Activated CD4-positive, alpha-beta T cell treated with anti-CD3 and anti-CD28 coated beads, Interleukin-2, amount 50 U/mL, for 24 hours (primary cell): ENCODE results near the gene RNF212.
"Not testable (repeated sequence)": the region's sequence is repeated elsewhere in the genome, so short reads cannot be mapped to it uniquely, and the experiment has no call there.

Experiments used
- DNase-seq, 2 donors: peaks; one replicate each; pipeline ENCODE4 v3.0.0-alpha.2; 2020; ENCODE audit warnings: low read depth in 1 of 2, low spot score in 1 of 2

The RNF212 gene, protein sequence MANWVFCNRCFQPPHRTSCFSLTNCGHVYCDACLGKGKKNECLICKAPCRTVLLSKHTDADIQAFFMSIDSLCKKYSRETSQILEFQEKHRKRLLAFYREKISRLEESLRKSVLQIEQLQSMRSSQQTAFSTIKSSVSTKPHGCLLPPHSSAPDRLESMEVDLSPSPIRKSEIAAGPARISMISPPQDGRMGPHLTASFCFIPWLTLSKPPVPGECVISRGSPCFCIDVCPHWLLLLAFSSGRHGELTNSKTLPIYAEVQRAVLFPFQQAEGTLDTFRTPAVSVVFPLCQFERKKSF

DNA sequence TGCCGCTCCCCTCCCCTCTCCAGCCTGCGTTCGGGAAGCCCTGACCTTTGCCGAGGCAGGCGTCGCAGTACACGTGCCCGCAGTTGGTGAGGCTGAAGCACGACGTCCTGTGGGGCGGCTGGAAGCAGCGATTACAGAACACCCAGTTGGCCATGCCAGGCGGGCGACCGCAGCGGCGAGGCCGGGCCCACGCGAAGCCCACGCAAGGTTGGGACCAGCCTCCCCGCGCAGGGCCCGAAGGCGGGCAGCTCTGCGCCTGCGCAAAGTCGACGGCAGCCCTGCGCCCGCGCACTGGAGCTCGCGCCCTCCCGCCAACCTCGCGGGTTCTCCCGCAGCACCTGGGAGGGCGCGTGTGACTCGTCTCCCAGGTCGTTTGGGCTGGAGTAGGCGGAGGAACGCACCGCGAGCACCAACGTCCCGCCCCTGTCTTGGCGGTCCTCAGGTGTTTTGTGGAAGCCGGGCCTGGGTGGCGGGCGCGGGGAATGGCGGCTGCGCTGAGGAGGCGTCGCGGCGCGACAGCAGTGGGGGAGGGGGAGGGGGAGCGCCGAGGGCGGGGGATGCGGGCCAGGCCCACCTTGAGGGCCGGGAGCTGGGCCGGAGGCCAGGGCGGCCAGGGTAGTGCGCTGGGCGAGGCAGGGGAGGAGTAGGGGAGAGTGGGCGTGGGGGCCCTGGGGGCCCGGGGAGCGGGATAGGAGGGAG, at the start of gene RNF212:
Gene RNF212, minus strand, starts transcription at position 254 of the 699 bp plus-strand sequence. Its CDS starts 100 bp downstream, at position 154.
- peak in 1 of 2 donors; percentile 7 for DNase-seq

DNA sequence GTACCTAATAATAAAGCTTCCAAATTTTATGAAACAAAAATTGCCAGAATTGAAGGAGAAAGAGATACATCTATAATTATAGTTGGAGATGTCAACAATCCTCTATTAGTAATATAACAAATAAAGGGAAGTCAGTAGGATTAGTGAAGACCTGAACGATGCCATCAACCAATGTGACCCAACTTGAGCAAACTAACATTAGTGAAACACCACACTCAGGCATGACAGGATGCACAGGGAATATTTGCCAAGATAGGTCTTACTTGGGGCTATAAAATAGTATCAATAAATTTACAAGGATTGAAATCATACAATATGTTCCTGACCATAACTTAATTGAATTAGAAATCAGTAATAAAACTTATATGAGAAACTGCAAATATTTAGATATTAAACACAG, 47.0 kb upstream of the RNF212 start:
- no peak for DNase-seq

DNA sequence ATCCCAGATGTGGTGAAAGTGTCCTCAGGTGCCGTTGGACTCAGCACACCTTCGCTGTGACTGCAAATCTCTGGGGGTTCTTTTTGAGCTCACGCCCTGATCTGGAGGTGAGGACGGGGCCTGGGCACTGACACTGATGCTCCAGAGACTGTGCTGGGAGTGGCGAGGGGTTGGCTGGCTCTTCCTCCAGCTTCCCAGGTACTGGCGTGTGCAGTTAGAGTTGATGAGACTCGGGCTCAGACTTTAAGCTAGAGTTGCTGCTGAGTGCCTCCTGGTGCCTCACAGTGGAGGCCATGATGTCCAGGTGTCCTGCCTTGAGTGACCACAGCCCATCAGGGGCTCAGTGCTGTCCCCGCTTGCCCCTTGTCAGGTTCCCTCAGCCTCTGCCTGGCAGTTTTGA, 42.7 kb upstream of the RNF212 start:
- no peak for DNase-seq

DNA sequence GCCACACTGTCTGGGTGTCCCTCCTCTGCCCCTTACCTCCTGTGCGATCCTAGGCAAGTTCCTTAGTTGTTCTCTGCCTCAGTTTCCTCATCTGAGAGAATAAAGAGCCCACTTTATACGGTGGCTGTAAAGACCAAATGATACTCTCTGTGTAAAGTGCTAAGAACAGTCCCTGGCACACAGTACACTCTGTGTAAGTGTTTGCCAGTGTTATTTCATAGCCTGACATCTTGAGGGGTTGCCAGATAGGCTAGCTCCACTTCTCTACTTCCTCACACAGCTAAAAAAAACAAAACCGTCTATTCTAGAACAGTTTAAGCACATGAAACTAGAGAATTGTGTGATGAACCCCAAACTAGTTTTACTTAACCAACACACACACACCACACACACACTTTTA, 42.0 kb upstream of the RNF212 start:
- no peak for DNase-seq

DNA sequence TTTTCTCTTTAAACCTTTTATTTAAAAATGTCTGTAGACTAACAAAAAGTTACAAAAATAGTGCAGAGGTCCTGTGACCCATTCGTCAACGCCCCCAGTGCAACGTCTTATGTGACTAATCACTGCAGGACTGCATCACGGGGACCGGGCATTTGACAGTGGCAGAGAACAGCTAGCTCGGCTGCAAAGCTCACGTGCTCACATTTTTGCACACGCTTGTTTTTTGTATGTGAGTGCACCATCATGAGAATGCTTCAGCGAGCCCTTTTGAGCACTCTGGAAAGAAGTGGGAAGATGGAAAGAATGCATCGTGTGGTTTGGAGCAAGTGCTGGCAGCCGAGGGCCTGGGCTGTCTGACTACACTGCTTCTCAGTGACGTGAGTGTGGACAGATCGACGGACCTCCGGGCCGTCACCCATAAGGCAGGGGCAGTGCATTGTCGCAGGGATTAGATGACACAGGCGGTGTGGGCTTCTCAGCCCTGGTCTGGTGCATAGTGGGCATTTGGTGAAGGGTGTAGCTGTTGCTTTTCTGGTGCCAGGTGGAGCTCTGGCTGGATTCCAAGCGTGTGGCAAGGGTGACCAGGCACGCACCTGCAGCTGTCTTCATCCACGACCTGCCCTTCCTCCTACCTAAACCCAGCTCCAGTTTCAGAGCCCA, 41.3 kb upstream of the RNF212 start:
- no peak for DNase-seq

DNA sequence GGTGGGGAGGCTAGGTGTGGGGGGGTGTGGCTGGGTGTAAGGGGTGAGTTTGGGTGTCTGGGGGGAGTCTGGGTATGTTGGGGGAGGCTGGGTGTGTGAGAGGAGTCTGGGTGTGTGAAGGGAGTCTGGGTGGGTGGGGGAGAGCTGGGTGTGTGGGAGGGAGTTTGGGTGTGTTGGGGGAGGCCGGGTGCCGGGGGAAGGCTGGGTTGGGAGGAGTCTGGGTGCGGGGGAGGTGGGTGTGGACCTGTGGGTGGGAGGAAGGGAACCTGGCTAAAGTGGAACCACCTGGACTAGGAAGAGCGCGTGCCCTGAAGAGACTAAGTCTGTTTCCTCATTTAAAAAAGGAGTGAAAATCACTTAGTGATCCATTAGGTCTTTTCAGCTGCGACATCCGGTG, 40.8 kb upstream of the RNF212 start:
- DNase-seq, result no peak

DNA sequence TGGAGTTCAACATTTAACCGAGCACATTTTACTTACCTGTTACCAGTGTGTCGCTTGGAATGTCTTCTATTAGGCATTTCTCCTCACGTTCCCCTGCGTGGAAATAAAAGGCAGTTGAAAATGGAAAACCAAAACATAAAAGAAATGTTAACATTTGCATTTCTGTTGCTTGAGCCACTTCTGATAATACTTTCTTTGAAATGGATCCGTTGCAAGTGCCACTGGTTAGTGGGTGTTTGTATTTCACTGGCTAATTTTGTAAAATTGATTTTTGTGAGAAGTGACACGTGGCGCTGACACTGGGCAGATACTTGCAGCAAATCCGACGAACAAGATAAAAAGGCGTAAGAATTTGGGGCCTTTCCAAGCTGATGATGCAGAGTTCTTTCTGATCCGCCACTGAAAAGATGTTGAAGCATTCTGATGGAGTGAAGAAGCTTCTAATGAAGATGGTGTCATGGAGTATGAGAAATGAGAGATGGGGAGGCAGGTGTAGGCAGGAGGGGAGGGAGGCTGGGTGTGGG, 40.3 kb upstream of the RNF212 start:
- no peak for DNase-seq

DNA sequence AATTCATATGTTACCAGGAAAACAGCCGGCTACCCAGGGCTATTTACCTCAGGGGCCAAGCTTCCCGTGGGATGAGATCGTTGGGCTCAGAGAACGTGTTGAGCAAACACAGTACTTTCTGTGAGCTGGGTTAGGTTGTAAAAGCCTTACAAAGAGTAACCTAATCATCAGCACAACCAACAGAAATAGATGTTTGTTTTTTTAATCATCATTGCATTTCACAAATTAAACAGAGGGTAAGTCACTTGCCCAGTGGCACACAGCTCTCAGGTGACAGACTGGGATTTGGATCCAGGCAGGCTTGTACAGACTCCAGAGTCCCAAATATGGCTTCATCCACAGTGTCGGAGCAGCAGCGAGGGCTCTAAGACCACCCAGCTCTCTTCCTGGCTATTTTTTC, 38.9 kb upstream of the RNF212 start:
- DNase-seq, result no peak

DNA sequence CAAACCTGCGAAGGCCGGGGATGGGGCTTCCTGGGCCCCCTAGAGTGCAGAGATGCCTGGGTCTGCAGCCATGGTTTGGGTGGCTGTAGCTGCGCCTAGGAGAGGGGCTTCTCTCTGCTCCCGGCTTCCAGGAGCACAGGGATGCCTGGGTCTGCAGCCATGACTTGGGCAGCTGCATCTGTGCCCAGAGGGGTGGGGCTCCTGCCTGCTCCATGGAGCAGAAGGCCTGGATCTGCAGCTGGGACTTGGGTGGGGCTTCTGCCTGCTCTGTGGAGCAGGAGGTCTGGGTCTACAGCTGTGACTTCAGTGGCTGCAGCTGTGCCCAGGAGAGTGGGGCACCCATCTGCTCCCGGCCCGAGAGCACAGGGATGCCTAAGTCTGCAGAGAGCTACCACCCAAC, 38.2 kb upstream of the RNF212 start:
- no peak for DNase-seq

DNA sequence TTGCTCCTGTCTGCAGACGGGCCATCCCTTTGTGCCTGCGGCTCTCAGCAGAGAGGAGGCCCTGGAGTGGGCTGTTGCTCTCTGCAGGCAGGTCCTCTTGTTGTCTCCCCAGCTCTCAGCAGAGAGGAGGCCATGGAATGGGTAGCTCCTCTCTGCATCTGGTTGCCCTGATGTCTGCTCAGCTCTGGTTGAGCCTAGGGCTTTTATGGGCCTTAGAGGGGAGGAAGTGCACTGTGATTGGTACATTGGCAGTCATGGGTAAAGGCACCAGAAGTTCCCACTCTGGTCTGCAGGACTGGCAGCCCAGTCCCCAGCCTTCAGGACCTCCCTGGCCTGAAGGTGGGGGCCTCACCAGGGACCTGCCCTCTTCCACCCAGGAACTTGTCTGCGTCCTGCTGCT, 37.5 kb upstream of the RNF212 start:
- no peak for DNase-seq

DNA sequence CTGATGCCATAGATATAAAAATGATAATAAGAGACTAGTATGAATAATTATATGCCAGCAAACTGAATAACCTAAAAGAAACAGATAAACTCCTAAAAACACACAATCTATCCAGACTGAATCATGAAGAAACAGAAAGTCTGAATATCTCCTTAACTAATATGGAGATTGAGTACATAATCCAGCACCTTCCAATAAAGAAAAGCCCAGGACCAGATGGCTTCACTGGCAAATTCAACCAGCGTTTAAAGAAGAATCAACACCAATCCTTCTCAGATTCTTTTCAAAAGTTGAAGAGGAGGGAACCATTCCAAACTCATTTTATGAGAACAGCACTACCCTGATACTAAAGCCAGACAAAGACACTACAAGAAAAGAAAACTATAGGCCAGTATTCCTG, 26.5 kb upstream of the RNF212 start:
- no peak for DNase-seq

DNA sequence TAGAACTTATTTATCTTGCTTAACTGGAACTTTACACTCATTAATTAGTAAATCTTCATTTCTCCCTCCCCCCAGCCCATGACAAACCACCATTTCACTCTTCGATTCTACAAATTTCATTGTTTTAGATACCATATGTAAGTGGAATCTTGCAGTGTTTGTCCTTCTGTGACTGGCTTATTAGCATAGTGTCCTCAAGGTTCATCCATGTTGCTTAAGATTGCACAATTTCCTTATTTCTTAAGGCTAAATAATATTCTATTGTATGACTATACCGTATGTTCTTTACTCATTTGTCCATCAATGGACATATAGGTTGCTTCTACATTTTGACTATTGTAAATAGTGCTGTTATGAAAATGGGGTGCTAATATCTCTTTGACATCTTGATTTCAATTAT, 24.5 kb upstream of the RNF212 start:
- no peak for DNase-seq

DNA sequence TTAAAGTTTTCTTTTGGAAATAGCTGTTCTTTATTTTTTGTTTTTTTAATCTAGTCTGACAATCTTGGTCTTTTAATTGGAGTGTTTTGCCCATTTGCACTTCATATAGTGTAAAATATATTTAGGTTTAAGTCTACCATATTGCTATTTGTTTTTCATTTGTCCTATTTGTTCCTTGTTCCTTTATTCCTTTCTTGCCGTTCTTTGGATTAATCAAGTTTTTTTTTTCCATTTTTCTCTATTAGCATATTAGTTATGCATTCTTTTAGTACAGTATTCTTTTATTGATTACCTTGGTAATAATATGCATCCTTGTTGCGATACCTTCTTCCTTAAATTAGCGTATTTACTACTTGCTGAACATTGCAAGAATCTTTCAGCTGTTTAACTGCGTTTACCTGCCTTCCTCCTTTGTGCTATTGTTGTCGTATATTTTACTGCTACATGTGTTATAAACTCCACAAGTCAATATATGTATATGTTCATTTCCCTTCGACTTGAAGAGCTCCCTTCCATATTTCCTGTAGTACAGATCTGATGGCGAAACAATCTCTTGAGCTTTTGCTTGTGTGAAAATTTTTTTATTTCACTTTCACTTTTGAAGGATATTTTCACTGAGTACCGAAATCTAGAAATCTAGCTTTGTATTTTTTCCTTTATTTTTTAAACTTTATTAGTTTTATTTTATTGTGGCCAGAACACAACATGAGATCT, 23.9 kb upstream of the RNF212 start:
- no peak for DNase-seq

DNA sequence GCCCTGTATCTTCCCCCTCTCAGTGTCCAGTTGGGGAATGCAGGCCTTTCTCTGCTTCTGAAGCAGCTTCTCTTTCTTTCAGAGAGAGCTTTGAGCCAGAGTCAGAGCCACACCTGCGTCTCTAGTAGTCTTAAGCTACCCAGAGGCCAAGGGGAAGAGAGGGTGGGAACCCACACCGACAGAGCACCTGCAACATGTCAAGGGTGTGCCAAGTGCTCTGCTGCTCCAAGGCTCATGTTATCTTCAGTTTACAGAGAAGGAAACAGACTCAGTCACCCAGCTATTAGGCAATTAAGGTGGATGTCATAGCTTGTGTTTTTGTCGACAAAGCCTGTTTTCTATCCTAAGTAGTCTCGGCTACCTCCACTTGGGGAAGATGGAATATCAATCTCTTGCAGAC, 22.7 kb upstream of the RNF212 start:
- DNase-seq, result no peak

DNA sequence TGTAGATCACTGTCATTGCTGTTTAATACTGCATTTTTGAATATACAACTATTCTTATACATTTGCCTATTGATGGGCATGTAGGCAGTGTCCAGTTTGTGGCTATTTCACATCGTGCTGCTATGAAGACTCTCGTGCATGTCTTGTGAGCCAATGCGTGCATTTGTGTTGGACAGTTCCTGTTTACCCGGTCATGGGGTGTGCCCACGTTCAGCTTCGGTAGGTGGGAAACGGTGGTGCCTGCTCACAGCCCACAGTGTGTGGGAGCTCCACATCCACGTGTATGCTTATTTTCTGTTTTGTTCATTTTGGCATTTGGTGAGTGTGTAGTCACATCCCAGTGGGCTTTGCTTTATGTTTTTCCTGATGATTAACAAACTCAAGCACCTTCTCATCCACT, 19.7 kb upstream of the RNF212 start:
- DNase-seq, result no peak

DNA sequence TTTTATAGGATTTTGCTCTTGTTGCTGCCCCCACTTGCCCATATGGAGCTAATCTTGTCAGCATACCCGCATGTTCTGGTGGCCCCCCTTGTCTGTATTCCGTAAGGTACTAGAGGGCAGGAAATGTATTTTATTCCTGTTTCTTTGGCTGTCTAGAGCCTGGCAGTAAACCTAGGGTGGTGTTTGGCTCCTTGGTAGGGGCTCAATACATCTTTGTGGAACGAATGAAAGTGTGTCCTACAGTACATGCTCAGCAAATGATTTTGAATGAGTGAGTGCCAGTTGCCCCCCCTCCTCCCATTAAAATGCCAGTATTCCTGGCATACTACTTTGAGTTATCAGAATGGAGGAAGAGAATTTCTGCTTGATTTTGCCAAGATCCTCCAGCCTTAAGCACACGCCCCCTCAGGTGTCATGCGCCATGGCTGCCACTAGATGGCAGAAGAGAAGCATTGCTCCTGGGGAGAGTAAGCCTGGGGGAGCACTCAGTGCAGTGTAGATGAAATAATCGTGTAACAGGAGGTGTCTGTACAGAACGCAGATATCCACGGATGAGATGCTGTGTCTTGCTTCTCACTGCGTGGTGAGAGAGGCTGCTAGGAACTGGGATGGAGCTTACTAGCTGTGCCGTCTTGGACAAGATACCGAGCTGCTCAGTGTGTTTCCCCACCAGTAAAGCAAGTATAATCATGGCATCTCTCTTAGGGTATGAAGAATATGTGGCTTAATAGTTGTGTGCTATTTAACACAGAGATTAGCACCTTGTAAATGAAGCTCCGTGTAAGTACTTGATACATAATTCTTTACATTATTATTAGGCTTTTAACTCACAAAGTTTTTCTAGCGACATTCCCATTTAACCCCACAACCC, 17.2 kb upstream of the RNF212 start:
- peak; percentile 57 to 63 for DNase-seq

DNA sequence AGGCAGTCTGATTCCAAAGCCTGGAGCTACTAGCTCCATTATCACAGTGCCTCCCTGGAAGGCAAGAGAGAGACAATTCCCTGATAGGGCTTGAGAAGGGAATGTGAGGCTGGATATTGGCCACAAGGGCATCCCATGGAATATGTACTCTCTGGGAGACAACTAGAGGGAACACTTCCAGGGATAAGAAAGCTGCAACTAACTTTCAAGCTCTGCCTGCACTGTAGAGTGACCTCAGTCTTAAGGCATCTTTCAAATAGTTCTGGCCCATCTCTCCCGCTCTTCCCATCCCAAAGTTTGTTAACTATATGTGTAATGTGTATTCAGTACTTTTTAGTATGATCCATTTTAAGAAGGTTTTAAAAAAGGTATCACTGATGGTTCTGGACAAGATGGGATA, 13.1 kb upstream of the RNF212 start:
- no peak for DNase-seq

DNA sequence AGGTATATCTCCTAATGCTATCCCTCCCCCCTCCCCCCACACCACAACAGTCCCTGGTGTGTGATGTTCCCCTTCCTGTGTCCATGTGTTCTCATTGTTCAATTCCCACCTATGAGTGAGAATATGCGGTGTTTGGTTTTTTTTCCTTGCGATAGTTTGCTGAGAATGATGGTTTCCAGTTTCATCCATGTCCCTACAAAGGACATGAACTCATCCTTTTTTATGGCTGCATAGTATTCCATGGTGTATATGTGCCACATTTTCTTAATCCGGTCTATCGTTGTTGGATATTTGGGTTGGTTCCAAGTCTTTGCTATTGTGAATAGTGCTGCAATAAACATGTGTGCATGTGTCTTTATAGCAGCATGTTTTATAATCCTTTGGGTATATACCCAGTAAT, 12.1 kb upstream of the RNF212 start:
- DNase-seq, result not testable (repeated sequence)

DNA sequence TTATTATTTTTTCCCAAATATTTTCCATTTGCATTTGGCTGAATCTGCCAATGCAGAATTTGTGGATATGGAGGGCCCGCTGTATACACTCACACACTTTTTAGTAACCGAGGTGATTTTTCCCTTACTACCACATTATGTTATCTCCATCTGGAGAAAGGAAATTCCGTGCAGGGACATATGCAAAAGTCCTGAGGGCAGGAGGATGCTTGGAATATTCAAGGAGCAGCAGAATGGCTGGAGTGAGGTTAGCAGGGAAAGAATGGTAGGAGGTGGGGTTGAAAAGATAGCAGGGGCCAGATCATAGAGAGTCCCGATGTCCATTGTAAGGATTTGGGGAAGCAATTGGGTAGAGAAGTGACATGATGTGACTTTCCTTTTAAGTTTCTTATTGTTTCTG, 11.5 kb upstream of the RNF212 start:
- no peak for DNase-seq

DNA sequence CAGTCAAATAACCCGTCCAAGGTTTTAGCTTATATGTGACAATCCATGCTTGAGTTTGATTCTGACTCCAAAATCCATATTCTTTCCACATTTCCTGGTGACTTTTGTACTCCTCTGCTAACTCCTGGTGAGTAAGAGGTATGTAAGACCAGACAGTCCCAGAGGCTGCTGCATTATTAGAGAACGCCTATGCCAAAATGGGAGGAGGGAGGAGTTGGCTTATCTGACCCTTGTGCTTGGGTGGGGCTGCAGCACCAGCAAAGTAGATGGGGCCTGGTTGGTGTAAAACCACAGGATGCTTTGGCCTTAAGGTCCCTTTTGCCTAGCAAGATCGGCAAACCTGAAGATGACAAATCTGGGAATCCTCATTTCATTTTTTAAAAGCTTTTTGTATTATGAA, 9.1 kb upstream of the RNF212 start:
- DNase-seq, result no peak

DNA sequence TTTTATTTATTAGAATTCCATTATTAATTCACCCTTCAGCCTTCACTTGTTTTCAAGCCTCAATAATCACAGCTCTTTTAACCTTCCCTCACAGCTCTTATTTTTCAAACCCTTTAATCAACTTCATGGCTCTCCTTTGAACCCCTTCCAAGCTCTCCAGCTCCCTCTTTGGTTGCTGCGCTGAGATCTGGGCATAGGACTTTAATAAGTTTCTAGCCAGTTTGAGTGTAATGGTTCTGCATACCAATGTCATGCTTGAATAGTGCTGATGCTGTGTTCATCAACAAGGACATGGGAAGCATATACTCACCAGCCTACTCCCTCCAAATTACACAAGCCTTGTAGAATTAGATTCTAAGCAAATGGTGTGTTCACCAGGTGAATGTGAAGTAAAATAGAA, 3.5 kb upstream of the RNF212 start:
- DNase-seq, result no peak
